HCT116 (cell line): ENCODE measurements around the gene UBE2Q2. TPM values are rescaled to one million over a fixed set of nuclear protein-coding genes. Genes with fewer than 3 reads are reported as not detected.

Source experiments
- ATAC-seq: fragments of 200-7000 bp; cut with Tn5 transposase; 2 replicates; pipeline ENCODE4 v1.9.1; 2020; ENCODE audit warnings: mild to moderate bottlenecking, moderate library complexity
- BruUV-seq: library from RNA; stranded (reverse); fragments of 400-500 nt; replicated peaks from 2 replicates; lab custom pipeline; 2021; lab: Mats Ljungman, UMichigan
- CTCF ChIA-PET: fragments of 300-600 bp; sonication (Branson Sonifier 250); formaldehyde crosslinking; loops from one replicate; lab custom pipeline; 2021; ENCODE audit warnings: antibody characterized with exemption; lab: Charles Lee
- POLR2A ChIA-PET: fragments of 300-600, 350-600 bp; sonication (Branson Sonifier 250); formaldehyde crosslinking; loops from one replicate; lab custom pipeline; 2021; ENCODE audit warnings: antibody characterized with exemption; lab: Charles Lee
- RAD21 ChIA-PET, 2 experiments: fragments of 300-600 bp; sonication (Branson Sonifier 250); formaldehyde crosslinking; loops; one replicate each; lab custom pipeline; 2023; ENCODE audit warnings: low total read pairs in 2 of 2; ENCODE audit not compliant: uncharacterized antibody in 2 of 2, unreplicated experiment in 2 of 2, low non-redundant PET in 1 of 2; lab: Charles Lee
- DNase-seq: peaks from one replicate; pipeline ENCODE4 v3.0.0-alpha.2; 2010; ENCODE audit warnings: low read depth, low spot score
- H2AFZ ChIP-seq: fragments of 200-600 bp; shearing (Covaris generic), sonication (generic); 2 replicates; pipeline ENCODE4 v1.6.1; 2017; ENCODE audit warnings: low read depth, mixed run types, mixed read lengths, antibody characterized with exemption, low read length; ENCODE audit not compliant: poor library complexity, severe bottlenecking
- H3K27ac ChIP-seq: 2 replicates; pipeline ENCODE4 v1.5.1; 2012; ENCODE audit warnings: low read depth, low read length
- H3K27me3 ChIP-seq: fragments of 200-600 bp; sonication (generic); 2 replicates; pipeline ENCODE4 v1.6.1; 2016; ENCODE audit warnings: mixed run types, low read length, mixed read lengths; ENCODE audit not compliant: insufficient read depth
- H3K36me3 ChIP-seq, 2 experiments: fragments of 200-500 bp in 1 of 2; fragments of 200-600 bp in 1 of 2; sonication (Bioruptor generic) in 1 of 2; sonication (generic) in 1 of 2; 2 replicates each; pipeline versions ENCODE4 v1.5.1 to v1.6.1; 2014 to 2016; ENCODE audit warnings: low read length in 2 of 2, inconsistent platforms in 1 of 2, mixed read lengths in 1 of 2, mixed run types in 1 of 2; ENCODE audit not compliant: insufficient read depth in 2 of 2, control insufficient read depth in 1 of 2
- H3K4me1 ChIP-seq, 2 experiments: fragments of 200-600 bp in 1 of 2; sonication (generic) in 1 of 2; 2 replicates each; pipeline versions ENCODE4 v1.5.1 to v1.6.1; 2012 to 2017; ENCODE audit warnings: low read length in 2 of 2, inconsistent platforms in 1 of 2, mild to moderate bottlenecking in 1 of 2, mixed read lengths in 1 of 2, mixed run types in 1 of 2, moderate library complexity in 1 of 2; ENCODE audit not compliant: insufficient read depth in 2 of 2, control insufficient read depth in 1 of 2
- H3K4me2 ChIP-seq: fragments of 200-600 bp; sonication (generic); 2 replicates; pipeline ENCODE4 v1.6.1; 2017; ENCODE audit warnings: mixed run types, low read length, mixed read lengths
- H3K4me3 ChIP-seq, 2 experiments: fragments of 200-600 bp in 1 of 2; sonication (generic) in 1 of 2; replicated peaks in 1 of 2; 2 replicates each; pipeline ENCODE4 v1.5.1; 2011 to 2016; ENCODE audit warnings: low read length in 2 of 2, control low read depth in 1 of 2, low read depth in 1 of 2, mild to moderate bottlenecking in 1 of 2, mixed read lengths in 1 of 2, mixed run types in 1 of 2
- H3K79me2 ChIP-seq: fragments of 200-600 bp; sonication (generic); 2 replicates; pipeline ENCODE4 v1.6.1; 2017; ENCODE audit warnings: mild to moderate bottlenecking, mixed run types, low read length, moderate library complexity, mixed read lengths; ENCODE audit not compliant: insufficient read depth
- H3K9ac ChIP-seq: fragments of 200-600 bp; sonication (generic); 2 replicates; pipeline ENCODE4 v1.6.1; 2016; ENCODE audit warnings: low read length, mixed read lengths
- H3K9me2 ChIP-seq: fragments of 200-600 bp; sonication (generic), shearing (Covaris generic); 2 replicates; pipeline ENCODE4 v1.6.1; 2017; ENCODE audit warnings: mixed run types, mild to moderate bottlenecking, moderate library complexity; ENCODE audit not compliant: insufficient read depth
- H3K9me3 ChIP-seq, 2 experiments: fragments of 200-500 bp in 1 of 2; fragments of 200-600 bp in 1 of 2; sonication (Bioruptor generic) in 1 of 2; sonication (generic) in 1 of 2; 2 replicates each; pipeline ENCODE4 v1.6.1; 2014 to 2017; ENCODE audit warnings: low read length in 2 of 2, mixed read lengths in 2 of 2, inconsistent platforms in 1 of 2, low read depth in 1 of 2, mild to moderate bottlenecking in 1 of 2, mixed run types in 1 of 2, moderate library complexity in 1 of 2; ENCODE audit not compliant: control insufficient read depth in 1 of 2, insufficient read depth in 1 of 2
- H4K20me1 ChIP-seq: fragments of 200-600 bp; sonication (generic), shearing (Covaris generic); 2 replicates; pipeline ENCODE4 v1.6.1; 2017; ENCODE audit warnings: mixed run types, mild to moderate bottlenecking, moderate library complexity; ENCODE audit not compliant: insufficient read depth
- ELF1 ChIP-seq: IDR thresholded peaks from 2 replicates; pipeline ENCODE4 v1.6.1; 2012; ENCODE audit warnings: low read depth, borderline replicate concordance
- FOSL1 ChIP-seq: IDR thresholded peaks from 2 replicates; pipeline ENCODE4 v1.6.1; 2012; ENCODE audit warnings: low read depth
- YY1 ChIP-seq: IDR thresholded peaks from 2 replicates; pipeline ENCODE4 v1.6.1; 2011; ENCODE audit warnings: low read length, low read depth, moderate library complexity, mild to moderate bottlenecking; ENCODE audit not compliant: insufficient replicate concordance; ENCODE audit errors: extremely low read depth
- ZFX ChIP-seq: fragments of 450-650 bp; IDR thresholded peaks from 2 replicates; pipeline ENCODE4 v1.6.1; 2017
- intact Hi-C: fragments of 100-400 bp; cut with micrococcal nuclease; formaldehyde crosslinking; loops from 2 replicates; pipeline ENCODE4 v1.10.0; 2022
- total RNA-seq: library from RNA; stranded (reverse); gene quantifications from one replicate; pipeline ENCODE4 v1.2.1, GENCODE V29; 2021; ENCODE audit not compliant: unreplicated experiment
- TF ChIP-seq, protein P1 (sequence below): IDR thresholded peaks from 2 replicates; pipeline ENCODE4 v1.6.1; 2012; ENCODE audit warnings: low read depth

UBE2Q2 gene
- total RNA-seq, 1 experiment from 2014 or later: 12.3 TPM

DNA sequence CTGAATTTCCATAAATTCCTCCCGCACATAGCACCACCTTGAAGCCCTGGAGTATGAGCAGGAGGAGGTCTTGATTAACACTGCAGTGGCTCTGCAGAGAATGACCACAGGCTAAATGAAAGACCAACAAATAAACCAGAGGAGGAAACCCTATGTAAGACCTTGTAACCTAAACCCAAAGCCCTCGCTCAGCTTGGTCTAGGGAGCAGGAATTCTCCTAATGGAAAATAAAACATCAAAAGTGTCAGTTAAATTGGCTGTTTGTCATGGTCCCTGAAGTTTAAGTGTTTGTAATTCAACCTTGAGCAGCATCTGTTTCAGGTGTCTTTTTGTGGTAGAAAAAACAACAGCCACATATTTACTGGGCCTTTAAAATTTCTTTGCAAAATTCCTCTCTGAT, 9.2 kb upstream of the UBE2Q2 start:
- BruUV-seq: no TSS peak
- no peak overlapping the region for H3K27ac ChIP-seq
- H3K36me3 ChIP-seq: no peaks in the 10 kb centered on the region

More for the DNA sequence above, 9.2 kb upstream of the UBE2Q2 start:
- no peak overlapping the region for H3K4me3 ChIP-seq
- H4K20me1 ChIP-seq: no peaks in the 10 kb centered on the region
- peaks cover 0 to 8% of the 10 kb centered on the region in 2 experiments; a peak in 2 of 4 replicates for H3K4me1 ChIP-seq
- ATAC-seq (no peak), DNase-seq (no peak)
- H3K27me3 ChIP-seq: no peaks in the 10 kb centered on the region
- no peaks in the 10 kb centered on the region for H3K79me2 ChIP-seq
- no peak overlapping the region for H3K9ac ChIP-seq
- H3K9me3 ChIP-seq: no peaks in the 10 kb centered on the region
- ChIA-PET RAD21 (no interaction called here), CTCF (interaction anchor here (1.1 kb wide), 1 partner anchor 24 kb away, joined by 3 read pairs; no protein-coding TSS in a partner anchor), POLR2A (no interaction called here)
- intact Hi-C loops: no loop called here
- TF ChIP-seq YY1 (no peak), ELF1 (no peak), ZFX (no peak), FOSL1 (no peak)
- TF ChIP-seq, protein P1, sequence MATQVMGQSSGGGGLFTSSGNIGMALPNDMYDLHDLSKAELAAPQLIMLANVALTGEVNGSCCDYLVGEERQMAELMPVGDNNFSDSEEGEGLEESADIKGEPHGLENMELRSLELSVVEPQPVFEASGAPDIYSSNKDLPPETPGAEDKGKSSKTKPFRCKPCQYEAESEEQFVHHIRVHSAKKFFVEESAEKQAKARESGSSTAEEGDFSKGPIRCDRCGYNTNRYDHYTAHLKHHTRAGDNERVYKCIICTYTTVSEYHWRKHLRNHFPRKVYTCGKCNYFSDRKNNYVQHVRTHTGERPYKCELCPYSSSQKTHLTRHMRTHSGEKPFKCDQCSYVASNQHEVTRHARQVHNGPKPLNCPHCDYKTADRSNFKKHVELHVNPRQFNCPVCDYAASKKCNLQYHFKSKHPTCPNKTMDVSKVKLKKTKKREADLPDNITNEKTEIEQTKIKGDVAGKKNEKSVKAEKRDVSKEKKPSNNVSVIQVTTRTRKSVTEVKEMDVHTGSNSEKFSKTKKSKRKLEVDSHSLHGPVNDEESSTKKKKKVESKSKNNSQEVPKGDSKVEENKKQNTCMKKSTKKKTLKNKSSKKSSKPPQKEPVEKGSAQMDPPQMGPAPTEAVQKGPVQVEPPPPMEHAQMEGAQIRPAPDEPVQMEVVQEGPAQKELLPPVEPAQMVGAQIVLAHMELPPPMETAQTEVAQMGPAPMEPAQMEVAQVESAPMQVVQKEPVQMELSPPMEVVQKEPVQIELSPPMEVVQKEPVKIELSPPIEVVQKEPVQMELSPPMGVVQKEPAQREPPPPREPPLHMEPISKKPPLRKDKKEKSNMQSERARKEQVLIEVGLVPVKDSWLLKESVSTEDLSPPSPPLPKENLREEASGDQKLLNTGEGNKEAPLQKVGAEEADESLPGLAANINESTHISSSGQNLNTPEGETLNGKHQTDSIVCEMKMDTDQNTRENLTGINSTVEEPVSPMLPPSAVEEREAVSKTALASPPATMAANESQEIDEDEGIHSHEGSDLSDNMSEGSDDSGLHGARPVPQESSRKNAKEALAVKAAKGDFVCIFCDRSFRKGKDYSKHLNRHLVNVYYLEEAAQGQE: no peak
- no peak overlapping the region for H3K4me2 ChIP-seq
- no peak overlapping the region for H2AFZ ChIP-seq
- no peaks in the 10 kb centered on the region for H3K9me2 ChIP-seq
